NCI-H2081 treated with DMSO at 0.1 percent for 48 hours (cell line): ENCODE measurements around the gene IGSF3.
"Not testable (repeated sequence)": the region's sequence is repeated elsewhere in the genome, so short reads cannot be mapped to it uniquely, and the experiment has no call there.

Experiments
- DNase-seq: peaks from one replicate; lab custom pipeline; 2025; lab: John Stamatoyannopoulos, UW

The IGSF3 gene

GRCh38 chr1:116629441-116629840 is 38.1 kb downstream of the IGSF3 start:
- not testable (repeated sequence) for DNase-seq

DNA sequence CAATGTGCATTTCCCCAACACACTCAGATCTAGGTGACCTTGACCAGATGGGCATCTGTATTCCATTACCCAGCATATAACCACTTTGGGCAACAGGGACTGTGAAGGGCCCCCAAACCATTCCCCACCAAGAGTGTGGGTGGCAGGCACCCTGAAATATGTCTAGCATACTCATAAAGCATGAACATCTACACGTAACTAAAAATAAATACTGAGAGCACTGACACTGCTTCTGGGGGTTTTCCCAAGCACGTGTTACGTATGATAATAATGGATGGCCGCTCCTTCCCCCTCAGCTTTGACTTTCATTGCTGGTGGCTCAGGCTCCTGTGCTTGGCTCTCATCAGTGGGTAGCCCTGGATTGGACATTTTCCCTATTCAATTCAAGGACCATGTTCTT is 39.1 kb downstream of the IGSF3 start:
- no peak for DNase-seq

- DNase-seq: not testable (repeated sequence)
These were observed 40.2 kb downstream of the IGSF3 start for GRCh38 chr1:116627357-116627756.

GRCh38 chr1:116626915-116627314 is 40.6 kb downstream of the IGSF3 start:
- not testable (repeated sequence) for DNase-seq

DNA sequence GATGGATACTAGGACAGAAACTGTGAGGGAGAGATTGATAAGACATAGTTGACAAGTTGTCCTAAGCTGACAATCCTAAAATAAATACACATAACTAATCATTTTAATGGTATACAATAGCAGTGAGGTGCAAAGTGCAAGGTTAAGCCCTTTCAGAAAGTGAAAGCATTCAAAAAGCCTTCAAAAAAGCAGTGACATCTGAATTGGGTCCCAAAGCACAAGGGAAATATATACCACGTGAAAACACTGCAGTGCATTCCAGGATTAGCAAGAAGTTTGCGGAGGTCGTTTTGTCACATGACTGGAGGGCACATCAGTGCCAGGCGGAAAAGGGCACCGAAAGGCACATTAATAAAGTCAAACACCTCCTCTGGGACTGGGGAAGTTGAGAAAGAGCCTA is 42.4 kb downstream of the IGSF3 start:
- DNase-seq: not testable (repeated sequence)

DNA sequence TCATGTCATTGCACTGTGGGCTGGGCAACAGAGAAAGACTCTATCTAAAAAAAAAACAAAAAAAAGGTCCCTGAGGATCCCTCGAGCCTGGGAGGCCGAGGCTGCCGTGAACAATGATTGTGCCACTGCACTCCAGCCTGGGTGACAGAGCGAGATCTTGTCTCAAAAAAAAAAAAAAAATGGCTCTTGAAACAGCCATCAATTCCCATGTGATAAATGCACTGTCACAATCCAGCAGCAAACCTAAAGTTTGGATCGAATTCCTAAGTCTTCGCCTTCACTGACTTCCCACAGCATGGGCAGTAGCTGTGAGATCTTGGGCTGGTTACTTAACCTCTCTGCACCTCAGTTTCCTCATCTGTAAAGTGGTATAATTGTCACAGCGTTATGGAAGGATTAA is 43.5 kb downstream of the IGSF3 start:
- no peak for DNase-seq

DNA sequence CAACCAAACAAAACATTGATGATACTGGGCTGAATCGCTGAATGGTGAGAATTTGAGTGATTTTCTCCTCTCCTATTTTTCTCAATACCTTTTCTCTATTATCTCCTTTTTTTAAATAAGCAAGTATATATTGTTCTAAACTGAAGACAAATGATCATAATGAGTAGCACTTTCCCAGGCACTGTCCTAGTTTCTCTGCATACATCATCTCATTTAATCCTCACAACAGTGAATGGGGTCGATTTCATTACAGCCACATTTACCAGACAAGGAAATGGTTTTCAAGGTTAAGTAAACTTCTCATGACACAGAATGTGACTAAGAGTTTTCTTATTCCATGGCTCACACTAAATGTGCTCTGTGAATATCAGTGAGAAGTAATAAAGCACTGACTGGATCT is 45.0 kb downstream of the IGSF3 start:
- not testable (repeated sequence) for DNase-seq

GRCh38 chr1:116621756-116622155 is 45.8 kb downstream of the IGSF3 start:
- DNase-seq: not testable (repeated sequence)

GRCh38 chr1:116620392-116620791 is 47.1 kb downstream of the IGSF3 start:
- not testable (repeated sequence) for DNase-seq

GRCh38 chr1:116619106-116619505 is 48.4 kb downstream of the IGSF3 start:
- DNase-seq: not testable (repeated sequence)

- not testable (repeated sequence) for DNase-seq
These were observed 49.7 kb downstream of the IGSF3 start for GRCh38 chr1:116617808-116618207.

DNA sequence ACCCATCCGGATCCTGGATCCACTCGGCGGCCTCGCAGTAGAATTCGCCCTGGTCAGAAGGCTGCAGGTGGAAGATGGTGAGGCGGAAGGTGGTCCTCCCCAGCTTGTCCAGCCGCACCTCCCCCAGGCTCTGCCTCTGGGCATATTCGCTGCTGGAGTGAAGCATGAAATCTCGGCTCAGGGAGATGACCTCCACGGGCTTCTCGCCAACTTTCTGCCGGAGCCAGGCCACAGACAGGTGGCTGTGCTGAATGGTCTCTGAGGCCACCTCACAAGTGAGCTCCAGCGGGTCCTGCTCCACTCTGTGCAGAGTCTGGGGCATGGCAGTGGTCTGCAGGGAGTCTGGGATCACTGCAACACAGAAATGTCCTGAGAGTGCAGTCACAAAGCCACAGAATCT is 53.7 kb downstream of the IGSF3 start:
- DNase-seq: not testable (repeated sequence)

DNA sequence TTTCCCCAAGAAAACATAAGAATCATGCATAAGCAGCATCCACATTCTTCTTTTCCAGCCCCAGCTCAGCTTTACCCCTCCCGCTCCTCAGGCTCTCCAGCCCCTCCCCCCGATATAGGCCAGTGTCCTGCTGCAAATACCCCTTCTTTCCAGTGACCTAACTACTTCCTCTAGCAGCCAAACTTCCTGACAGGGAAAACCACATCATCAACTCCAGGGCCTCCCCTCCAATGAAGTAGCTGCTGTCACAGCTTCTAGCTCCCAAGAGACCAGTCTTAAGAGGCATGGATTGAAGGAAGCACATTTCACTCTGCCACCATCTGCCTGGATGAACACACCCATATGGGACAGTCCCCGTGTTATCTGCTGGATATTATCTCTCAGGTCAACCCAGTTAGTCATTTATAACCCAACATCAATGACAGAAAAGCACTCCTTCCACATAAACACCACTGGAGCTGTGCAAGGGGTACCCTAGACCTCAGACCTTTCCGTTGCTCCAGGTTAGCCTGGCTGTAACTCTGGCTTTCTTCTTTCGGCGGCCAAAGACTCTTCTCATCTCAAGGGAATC is 57.6 kb downstream of the IGSF3 start:
- not testable (repeated sequence) for DNase-seq

- not testable (repeated sequence) for DNase-seq
These were observed 58.7 kb downstream of the IGSF3 start for GRCh38 chr1:116608841-116609240.

DNA sequence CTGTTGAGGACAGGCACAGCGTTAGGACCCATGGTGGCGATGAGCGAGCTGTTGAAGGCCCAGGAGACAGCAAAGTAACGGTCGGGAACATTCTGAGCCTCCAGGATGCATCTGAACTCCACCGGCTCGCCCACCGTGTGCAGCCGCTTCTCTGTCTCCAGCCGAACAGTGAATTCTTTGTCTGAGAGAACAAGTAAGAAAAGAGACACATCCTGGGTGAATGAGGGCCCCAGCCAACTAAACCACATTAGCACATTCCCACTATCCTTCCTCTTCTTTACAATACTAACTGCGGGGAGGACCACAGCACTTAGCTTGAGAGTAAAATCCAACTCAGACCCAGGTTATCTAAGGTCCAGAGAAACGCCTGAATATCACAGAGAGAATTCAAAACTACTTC is 59.4 kb downstream of the IGSF3 start:
- DNase-seq: not testable (repeated sequence)

GRCh38 chr1:116607463-116607862 is 60.1 kb downstream of the IGSF3 start:
- DNase-seq: not testable (repeated sequence)

DNA sequence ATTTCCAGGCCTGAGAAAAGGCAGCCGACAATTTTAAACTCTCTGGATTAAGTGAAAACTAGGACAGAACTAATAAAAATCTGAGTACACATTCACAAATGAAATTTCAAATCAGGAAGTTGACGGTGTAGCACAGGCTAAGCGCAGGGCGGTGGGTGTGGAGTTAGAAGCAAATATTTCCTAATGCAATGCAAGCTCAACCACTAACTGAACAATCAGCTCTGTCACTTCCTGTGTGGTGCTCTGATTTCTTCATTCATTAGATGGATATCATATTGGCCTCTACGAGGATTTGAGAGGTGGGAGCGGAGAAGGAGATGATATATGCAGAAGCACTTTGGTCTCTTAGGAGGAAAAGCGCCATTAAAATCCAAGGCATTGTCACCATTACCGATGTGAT is 61.5 kb downstream of the IGSF3 start:
- not testable (repeated sequence) for DNase-seq

DNA sequence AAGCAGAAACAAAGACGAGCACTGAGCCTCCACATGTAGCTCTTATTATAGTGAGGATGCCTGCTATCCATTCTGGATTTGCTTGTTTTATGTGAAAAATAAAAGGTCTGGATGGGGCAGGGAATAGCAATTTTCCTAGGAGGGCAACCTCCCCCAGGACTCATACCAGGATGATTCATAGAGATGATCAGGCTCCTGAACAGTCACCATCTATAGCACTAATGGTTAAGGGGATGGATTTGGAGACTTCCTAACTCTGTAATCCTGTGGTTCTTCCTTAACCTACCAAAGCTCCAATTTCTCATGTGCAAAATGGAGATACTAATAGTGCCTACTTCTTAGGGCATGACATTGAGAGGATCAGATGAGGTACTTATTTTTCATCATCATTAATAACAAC is 62.2 kb downstream of the IGSF3 start:
- no peak for DNase-seq

GRCh38 chr1:116604408-116604807 is 63.1 kb downstream of the IGSF3 start:
- DNase-seq: not testable (repeated sequence)

DNA sequence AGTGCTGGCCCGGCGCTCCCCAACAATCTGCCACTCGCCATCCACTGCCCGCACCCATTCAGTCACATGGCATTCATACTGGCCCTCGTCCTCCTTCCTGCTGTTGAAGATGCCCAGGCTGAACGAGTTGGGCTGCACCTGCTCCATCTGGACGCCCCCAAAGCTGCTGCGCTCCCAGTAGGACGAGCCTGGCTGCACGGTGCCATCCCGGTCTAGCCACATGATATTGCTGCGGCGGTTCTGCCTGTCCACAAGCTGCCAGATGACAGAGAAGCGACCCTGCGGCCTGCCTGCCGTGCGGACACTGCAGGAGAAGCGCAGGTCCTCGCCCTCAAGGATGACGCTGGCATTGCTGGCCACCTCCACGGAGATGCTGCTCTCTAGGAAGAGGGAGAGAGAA is 63.9 kb downstream of the IGSF3 start:
- not testable (repeated sequence) for DNase-seq

DNA sequence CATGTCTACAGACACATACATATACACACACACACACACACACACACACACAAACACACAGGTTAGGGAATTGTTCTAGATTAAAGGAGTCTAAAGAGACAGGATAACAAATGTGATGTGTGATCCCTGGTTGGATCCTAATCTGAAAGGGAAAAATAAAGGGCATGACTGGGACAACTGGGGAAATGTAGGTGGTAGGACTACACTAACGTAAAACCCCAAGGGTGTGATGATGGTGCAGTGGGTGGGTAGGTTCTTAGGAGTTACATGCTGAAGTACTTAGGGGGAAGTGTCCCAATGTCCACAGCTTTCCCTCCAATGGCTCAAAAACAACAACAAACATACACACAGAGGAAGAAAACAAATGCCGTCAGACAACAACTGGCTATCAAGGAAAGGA is 68.2 kb downstream of the IGSF3 start:
- DNase-seq: not testable (repeated sequence)

DNA sequence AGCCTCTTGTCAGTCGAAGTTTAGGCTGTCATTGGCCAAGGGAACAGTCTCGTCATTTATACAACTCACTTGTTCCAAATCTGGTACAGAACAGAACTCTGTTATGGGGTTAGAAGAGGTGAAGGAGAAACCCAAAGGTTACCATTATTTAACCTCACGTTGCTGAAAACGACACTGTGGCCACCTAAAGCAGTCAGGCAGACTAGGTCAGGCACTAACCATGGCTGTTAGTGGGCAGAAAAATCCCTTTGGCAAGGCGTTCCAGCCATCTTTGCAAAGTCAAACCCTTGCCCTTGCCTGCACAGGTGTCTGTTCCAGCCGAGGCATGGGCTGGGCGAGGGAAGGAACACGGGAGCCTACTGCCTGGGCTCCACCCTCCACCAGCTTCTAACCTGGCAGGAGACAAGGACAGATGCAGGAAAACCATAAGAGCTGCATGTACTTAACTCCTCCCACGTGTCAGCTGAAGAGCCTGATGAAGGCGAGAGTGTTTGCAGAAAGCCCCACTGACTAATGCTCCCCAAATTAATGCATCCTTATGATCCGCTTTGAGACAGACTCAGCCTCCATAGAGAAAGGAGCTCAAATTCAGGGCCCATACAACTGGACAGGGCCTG is 69.0 kb downstream of the IGSF3 start:
- not testable (repeated sequence) for DNase-seq

- not testable (repeated sequence) for DNase-seq
These were observed 70.1 kb downstream of the IGSF3 start for GRCh38 chr1:116597388-116597787.
